ENCODE measurements around the gene HCRTR2.

HCRTR2 gene

DNA sequence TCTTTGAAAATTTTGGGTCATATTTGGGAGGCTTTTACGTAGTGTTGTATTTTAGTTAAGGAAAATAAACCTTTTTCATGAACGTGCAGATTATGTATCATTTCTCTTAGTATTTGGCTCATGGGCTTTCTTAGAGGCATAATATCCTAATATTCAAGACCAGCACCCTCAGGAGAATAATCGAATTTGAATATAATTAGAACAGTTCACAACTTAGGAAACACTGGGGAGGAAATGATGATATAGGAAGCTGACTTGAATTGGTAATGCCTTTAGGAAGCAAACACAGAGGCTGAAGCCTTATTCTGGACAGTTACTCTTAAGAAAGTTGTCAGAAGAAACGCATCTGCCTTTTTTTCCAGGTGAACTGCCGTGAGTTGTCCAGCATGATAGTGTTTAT lies 152.9 kb downstream of the HCRTR2 start, which contains the start of gene GFRAL:
GFRAL (plus strand) TSS at position 301 of the 400 bp plus-strand sequence; CDS start at position 387, 86 bp downstream.
- no peak for DNase-seq (ENCODE audit: low read depth in 2 of 2)
